Prostate gland (tissue), 2 donors: Measurements from ENCODE around the gene EPS8L1. TPM values are rescaled to one million over a fixed set of nuclear protein-coding genes. Genes with fewer than 3 reads are reported as not detected.
"Not testable (repeated sequence)": the region's sequence is repeated elsewhere in the genome, so short reads cannot be mapped to it uniquely, and the experiment has no call there.

Source experiments
- DNase-seq: peaks from one replicate; pipeline ENCODE4 v3.0.0-alpha.2; 2019; ENCODE audit warnings: low spot score
- H3K27ac ChIP-seq, 2 donors: fragments of 200-600 bp; sonication (generic); 2 replicates each; pipeline ENCODE4 v1.5.1; 2017 to 2019
- H3K27me3 ChIP-seq: fragments of 200-600 bp; sonication (generic); replicated peaks from 2 replicates; pipeline ENCODE4 v1.5.1; 2019; ENCODE audit not compliant: insufficient read depth
- H3K36me3 ChIP-seq, 2 donors: fragments of 200-600 bp; sonication (generic); 1 replicate in 1 of 2; 2 replicates in 1 of 2; pipeline versions ENCODE4 v1.5.1 to v1.8.1; 2017 to 2019
- H3K4me1 ChIP-seq: fragments of 200-600 bp; sonication (generic); replicated peaks from 2 replicates; pipeline ENCODE4 v1.5.1; 2019
- H3K4me3 ChIP-seq, 2 donors: fragments of 200-600 bp; sonication (generic); 2 replicates each; pipeline ENCODE4 v1.5.1; 2017 to 2019
- H3K9me3 ChIP-seq: fragments of 200-600 bp; sonication (generic); 2 replicates; pipeline ENCODE4 v1.5.1; 2017
- CTCF ChIP-seq, 4 experiments: fragments of 200-600 bp in 2 of 4; fragments of 450-650 bp in 2 of 4; sonication (generic) in 2 of 4; IDR thresholded peaks; 1 replicate in 3 of 4; 2 replicates in 1 of 4; pipeline ENCODE4 v1.5.1; 2016 to 2019; ENCODE audit warnings: antibody characterized with exemption in 4 of 4, mild to moderate bottlenecking in 2 of 4, moderate library complexity in 2 of 4
- POLR2A ChIP-seq: fragments of 450-650 bp; IDR thresholded peaks from one replicate; pipeline ENCODE4 v1.6.1; 2016; ENCODE audit warnings: antibody characterized with exemption, mild to moderate bottlenecking
- POLR2AphosphoS5 ChIP-seq: sonication (generic); formaldehyde crosslinking; IDR thresholded peaks from one replicate; pipeline ENCODE4 v1.6.1; 2017; ENCODE audit warnings: antibody characterized with exemption
- WGBS: methylation state at CpG from one replicate; pipeline ENCODE4 v1.1.5; 2018; 5-methylcytosine and 5-hydroxymethylcytosine counted together
- intact Hi-C: fragments of 100-400 bp; cut with DNase I; formaldehyde crosslinking; loops from one replicate; pipeline ENCODE4 v1.14.2; 2022
- total RNA-seq, 2 donors: library from RNA; depleted of rRNA; stranded (reverse); fragments of >200 nt; gene quantifications; one replicate each; pipeline ENCODE4 v1.1.0, GENCODE V29; 2016

The EPS8L1 gene
- total RNA-seq, 2 donors from 2014 or later: 36.8 to 62.8 TPM

DNA sequence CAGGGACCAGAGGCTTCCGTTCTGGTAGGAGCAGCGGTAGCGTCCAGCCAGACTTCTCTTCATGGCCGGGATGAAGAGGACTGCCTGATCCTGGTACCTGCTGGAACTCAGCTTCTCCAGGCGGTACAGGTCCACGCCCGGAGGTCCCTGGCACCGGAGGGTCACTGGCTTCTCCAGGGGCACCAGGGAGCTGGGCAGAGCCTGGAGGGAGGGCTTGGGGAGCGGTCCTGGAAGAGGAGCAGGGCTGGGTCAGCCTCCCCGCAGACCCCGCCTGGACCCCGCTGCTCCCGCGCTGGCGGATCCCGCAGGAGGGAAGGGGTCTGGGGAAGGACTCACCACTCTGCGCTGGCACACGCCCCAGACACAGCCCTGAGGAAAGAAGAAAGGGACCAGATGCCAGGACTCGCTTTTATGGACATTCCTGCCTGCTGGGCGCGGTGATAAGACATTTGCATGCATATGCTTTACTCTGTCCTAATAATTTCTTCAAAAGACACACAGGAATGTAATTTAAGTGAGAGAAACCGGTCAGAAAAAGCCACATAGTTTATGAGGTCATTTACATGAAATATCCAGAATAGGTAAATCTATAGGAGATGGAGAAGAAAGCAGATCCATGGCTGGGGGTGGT, 43.4 kb upstream of the EPS8L1 start:
- no peak overlapping the region for H3K4me3 ChIP-seq
- no peak overlapping the region for H3K27ac ChIP-seq
- DNase-seq: no peak
- no peaks in the 10 kb centered on the region for H3K27me3 ChIP-seq
- H3K9me3 ChIP-seq: no peaks in the 10 kb centered on the region
- TF ChIP-seq CTCF (IDR thresholded peaks at IDR 0.05) (no peak), POLR2AphosphoS5 (no peak), POLR2A (no peak)
- no peaks in the 10 kb centered on the region for H3K36me3 ChIP-seq
- intact Hi-C loops: no loop called here
- WGBS: 71% methylated on average over 22 of the region's 22 CpGs
- no peaks in the 10 kb centered on the region for H3K4me1 ChIP-seq

DNA sequence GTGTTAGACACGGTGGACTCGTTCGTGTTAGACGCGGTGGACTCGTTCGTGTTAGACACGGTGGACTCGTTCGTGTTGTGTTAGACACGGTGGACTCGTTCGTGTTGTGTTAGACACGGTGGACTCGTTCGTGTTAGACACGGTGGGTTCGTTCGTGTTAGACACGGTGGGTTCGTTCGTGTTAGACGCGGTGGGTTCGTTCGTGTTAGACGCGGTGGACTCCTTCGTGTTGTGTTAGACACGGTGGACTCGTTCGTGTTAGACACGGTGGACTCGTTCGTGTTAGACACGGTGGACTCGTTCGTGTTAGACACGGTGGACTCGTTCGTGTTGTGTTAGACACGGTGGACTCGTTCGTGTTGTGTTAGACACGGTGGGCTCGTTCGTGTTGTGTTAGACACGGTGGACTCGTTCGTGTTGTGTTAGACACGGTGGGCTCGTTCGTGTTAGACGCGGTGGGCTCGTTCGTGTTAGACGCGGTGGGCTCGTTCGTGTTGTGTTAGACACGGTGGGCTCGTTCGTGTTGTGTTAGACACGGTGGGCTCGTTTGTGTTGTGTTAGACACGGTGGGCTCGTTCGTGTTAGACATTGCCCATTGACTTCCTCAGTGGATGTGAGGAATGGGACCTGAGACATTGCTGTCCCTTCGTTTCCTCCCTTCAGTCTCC, 42.6 kb upstream of the EPS8L1 start:
- 92% methylated on average over 70 of the region's 70 CpGs for WGBS
- intact Hi-C loops, H3K27ac ChIP-seq: not testable (repeated sequence)

GRCh38 chr19:55034751-55035150, 40.9 kb upstream of the EPS8L1 start:
- no peak for TF ChIP-seq POLR2A
- no peak for TF ChIP-seq CTCF (IDR thresholded peaks at IDR 0.05)
- TF ChIP-seq POLR2AphosphoS5: no peak
- H3K9me3 ChIP-seq: no peaks in the 10 kb centered on the region
- DNase-seq: no peak
- no peak overlapping the region for H3K27ac ChIP-seq
- WGBS: 98% methylated on average over 13 of the region's 13 CpGs
- H3K27me3 ChIP-seq: no peaks in the 10 kb centered on the region
- H3K4me3 ChIP-seq: no peak overlapping the region
- intact Hi-C loops: no loop called here
- H3K36me3 ChIP-seq: no peaks in the 10 kb centered on the region
- no peaks in the 10 kb centered on the region for H3K4me1 ChIP-seq

More for the DNA sequence above, 42.6 kb upstream of the EPS8L1 start:
- H3K9me3 ChIP-seq, H3K4me1 ChIP-seq, DNase-seq, H3K36me3 ChIP-seq, H3K27me3 ChIP-seq, H3K4me3 ChIP-seq: not testable (repeated sequence)

GRCh38 chr19:55036058-55036457, 39.6 kb upstream of the EPS8L1 start:
- no peak for DNase-seq
- TF ChIP-seq POLR2A: no peak
- TF ChIP-seq POLR2AphosphoS5: no peak
- no peak for TF ChIP-seq CTCF (IDR thresholded peaks at IDR 0.05)
- intact Hi-C loops: no loop called here
- H3K27ac ChIP-seq: no peak overlapping the region
- no peaks in the 10 kb centered on the region for H3K4me1 ChIP-seq
- H3K4me3 ChIP-seq: no peak overlapping the region
- H3K27me3 ChIP-seq: no peaks in the 10 kb centered on the region
- WGBS: 88% methylated on average over 2 of the region's 2 CpGs
- no peaks in the 10 kb centered on the region for H3K9me3 ChIP-seq
- H3K36me3 ChIP-seq: no peaks in the 10 kb centered on the region

GRCh38 chr19:55037603-55038002, 38.1 kb upstream of the EPS8L1 start:
- H3K4me3 ChIP-seq, DNase-seq, H3K36me3 ChIP-seq, H3K9me3 ChIP-seq, H3K27me3 ChIP-seq, H3K4me1 ChIP-seq, H3K27ac ChIP-seq, intact Hi-C loops: not testable (repeated sequence)
- WGBS: 87% methylated on average over 6 of the region's 6 CpGs

- WGBS: 82% methylated on average over 12 of the region's 12 CpGs
- intact Hi-C loops: not testable (repeated sequence)
- peaks cover 0 to 15% of the 10 kb centered on the region in 2 donors for H3K36me3 ChIP-seq
These were observed 35.0 kb upstream of the EPS8L1 start for GRCh38 chr19:55040654-55041053.

More at GRCh38 chr19:55040654-55041053, 35.0 kb upstream of the EPS8L1 start:
- not testable (repeated sequence) for H3K27ac ChIP-seq, DNase-seq, H3K4me3 ChIP-seq, H3K4me1 ChIP-seq, H3K9me3 ChIP-seq, H3K27me3 ChIP-seq
